ENCODE data around the gene GPN2.
A peak's percentile ranks its signal among the peaks of the same experiment; 100 is the strongest.
"Not testable (repeated sequence)": the region's sequence is repeated elsewhere in the genome, so short reads cannot be mapped to it uniquely, and the experiment has no call there.

Gene GPN2

DNA sequence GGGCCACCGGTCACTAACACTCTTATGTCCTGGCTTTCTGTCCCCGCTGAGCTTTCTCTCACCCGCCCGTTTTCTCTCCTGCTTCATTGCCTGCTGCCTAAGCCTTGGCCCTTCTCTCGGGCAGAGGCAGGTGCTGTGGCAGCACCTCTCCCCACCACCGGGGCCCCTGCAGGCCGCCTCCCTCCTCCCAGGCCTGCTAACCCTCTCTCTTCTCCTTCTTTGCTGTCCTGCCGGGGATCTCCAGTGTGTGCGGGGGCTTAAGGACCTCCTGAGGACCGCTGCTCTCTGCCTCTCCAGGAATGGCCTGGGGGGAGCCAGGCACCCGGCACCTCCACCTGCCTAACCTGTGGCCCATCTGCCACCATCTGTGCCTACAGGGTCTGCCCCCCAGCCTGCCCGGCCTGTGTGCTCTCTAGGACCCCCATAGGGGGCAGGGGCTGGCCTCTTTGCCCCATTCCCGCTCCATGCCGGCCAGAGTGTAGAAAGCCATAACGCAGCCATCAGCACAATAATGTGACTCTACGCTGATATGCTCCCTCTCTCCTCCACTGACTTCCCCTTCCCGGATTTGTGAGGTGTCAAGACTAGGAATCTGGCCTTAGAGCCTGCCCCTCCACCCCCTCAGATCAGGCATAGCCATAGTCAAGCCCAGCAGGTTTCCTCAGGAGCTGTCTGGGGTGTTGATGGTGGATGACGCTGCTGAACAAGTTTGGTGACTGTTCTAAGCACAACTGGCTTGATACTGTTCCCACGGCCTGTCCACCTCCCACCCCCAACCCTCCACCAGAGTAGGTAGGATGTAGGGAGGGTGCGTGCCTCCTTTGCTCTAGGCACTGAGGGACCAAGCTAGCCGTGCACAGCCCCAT, 33.2 kb downstream of the GPN2 start:
- no peak for DNase-seq

DNA sequence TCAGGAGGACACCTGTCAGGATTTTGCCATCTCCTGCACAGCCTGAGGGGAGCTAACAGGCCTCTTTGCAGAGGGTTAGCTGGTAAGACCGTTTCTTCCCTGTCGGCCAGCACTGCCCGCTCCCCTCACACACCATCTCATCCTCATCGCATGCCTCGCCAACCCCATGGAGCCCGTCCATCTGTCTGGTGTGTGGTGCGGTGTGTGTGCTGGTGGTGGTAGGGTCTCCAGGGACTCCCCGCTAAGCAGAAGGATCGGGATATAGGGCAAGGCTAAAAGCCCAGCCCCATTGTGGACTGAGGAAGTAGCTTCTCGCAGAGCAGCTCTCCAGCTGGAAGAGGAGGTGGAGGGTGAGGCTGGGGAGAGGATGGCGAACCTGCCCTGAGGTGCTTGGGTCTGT, 33.9 kb downstream of the GPN2 start:
- DNase-seq: no peak

DNA sequence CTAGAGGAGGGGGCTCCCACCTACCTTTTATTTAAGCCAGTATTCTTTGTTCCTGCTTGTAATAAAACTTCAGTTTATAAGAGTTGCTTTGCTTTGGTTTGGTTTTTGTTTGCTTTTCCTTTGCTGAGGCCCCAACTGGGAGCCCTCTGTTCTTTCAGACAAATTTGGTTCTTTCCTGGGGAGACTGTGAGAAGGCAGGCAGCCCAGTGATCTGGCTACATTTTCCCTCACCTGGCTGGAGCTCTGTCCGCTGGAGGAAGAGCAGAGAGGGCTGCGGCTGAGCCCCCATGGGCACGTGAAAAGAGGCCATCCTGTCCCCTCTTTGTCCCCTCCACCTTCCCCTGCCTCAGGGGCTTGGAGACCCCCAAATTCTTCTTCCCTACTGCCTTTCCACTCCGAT, 34.4 kb downstream of the GPN2 start:
- DNase-seq: no peak

DNA sequence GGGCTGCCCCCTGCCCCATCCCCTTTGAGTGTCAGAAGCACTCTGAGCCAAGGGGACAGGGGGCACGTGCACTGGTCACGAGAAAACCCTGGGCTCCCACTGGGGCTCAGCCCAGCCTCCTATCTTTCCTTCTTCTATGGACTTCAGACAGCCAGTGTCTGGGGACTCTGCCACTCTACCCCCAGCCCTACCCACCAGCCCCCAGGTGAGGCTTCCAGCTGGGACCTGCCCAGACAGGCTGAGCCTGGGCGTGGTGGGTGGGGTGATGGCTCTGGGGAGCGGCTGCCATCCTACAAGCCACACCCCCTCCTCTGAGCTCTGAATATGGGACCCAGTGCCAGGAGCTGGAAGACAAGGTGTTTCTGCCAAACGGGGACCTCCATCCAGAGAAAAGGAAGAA, 35.2 kb downstream of the GPN2 start:
- DNase-seq: peak; percentile 50

DNA sequence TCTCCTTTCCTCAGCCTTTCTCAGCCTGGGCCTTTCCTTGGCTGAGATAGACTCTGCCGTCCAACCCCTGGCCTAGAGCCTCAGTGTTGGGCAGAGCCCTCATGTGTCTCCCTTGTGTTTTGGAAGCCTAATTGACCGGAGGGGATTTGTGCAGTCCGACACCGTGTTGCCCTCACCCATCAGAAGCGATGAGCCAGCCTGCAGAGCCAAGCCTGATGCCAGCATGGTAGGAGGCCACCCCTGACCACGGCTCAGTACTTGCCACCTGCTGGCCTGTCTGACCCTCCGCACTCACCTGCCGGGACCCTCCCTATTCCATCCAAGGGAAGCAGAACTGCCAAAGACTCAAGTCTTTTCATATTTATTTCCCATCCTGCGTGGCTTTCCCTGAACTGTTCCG, 36.5 kb downstream of the GPN2 start:
- no peak for DNase-seq

DNA sequence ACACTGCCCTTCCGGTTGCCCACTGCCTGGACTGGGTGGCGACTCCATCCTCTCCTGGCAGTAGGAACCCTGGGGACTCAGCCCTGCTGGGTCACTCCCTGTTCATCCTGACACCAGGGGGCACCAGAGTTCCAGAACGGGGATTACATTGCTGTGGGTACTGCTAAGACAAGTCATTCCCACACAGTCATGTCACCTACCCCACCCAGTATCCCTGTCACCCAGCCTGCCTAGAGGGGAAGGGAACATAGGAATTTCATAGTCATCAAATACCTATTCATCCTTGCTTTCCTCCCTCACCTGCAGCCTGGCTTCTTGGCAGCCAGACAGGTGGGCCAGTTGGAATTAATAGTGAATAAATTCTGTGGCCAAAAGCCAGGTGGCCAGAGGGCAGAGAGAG, 36.9 kb downstream of the GPN2 start:
- peak; percentile 57 for DNase-seq

DNA sequence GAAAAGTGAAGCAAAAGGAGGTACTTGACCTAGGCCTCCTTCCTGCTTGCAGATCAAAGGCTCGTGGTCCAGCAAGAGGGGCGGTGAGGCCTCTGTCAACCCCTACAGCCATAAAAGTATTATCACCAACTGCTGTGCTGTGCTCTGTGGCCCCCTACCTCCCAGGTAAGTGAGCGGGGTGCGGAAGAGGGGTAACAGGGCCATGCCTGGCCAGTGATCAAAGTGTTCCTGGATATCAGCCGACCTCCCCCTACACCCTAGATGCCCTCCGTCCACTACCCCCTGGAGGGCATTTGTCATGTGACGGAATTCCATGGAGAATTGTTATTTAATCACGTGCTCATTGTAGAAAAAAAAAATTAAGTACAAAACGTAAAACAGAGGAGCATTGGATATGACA, 37.4 kb downstream of the GPN2 start:
- DNase-seq: no peak

DNA sequence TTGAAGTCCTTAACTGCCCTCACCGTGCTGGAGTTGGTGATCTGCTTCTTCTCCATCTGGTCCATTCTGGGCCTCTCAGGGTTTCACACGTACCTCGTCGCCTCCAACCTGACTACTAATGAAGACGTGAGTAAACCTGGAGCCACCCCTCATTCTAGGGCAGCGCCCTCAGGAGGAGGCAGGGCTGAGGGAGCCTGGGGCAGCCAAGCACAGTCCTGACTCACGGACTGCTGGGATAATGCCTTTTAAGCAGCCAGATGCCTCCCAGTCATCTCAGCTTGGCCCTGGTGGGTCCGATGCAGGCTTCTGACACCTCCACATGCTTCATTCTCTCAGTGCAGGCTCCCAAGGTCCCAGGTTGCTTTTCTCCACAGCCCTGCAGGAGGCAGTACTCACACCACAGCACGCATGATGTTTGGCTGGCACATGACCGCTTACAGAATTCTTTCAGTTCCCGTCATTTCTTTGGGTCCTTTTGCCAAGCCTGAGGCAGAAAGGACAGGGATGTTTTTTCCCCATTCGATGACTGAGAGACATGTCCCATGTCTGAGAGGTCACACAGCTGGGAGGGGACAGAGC, 38.9 kb downstream of the GPN2 start:
- no peak for DNase-seq

DNA sequence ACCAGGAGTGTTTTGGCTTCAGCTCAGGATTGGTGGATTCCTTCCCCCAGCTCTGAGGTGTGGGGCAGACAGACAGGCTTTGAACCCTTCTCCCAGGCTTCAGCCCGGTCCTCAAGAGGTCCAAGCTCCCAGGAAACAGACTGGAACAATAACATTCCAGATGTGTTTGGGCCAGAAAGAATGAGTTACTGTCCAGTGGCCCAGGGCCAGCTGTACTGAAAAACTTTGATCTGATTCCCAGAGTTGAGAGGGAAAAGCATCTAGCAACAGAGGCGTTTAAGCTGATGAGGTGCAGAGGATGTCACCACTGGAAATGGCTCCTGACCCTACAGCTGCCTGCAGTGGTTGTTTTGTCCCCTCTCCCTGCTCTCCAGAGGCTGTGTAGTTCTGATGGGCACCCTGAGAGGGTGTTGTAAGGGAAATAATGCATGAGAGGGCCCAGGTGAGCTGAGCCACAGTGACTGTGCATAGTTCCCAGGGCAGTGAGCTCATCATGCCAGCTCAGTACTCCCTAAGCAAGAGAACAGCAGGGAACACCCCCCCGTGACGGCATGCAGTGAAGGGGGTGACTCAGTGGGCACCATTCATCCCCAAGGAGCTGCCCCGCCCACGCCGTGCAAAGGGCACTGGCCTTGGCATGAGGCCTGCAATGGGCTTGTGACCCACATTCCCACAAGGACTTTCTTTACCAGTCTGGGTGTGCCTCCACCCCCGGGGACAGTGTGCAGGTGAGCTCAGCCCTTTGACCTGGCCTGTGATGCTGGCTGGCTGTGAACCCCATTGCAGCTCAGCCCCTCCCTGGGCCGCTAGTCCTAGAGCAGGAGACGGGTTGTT, 40.9 kb downstream of the GPN2 start:
- no peak for DNase-seq

DNA sequence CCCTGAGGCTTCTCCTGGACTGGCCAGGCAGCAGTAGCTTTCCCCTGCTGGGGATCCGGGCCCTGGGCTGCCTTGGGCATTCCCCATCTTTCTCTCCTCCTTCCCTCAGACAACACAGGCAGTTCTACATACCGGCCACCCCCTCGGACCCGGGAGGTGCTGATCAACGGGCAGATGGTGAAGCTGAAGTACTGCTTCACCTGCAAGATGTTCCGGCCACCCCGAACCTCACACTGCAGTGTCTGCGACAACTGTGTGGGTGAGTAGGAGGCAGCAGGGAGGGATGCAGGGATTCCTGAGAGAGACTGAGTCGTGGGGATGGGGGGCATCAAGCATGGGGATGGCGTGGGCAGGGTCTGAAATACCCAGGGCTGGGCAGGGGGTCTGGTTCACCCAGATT, 41.6 kb downstream of the GPN2 start:
- DNase-seq: no peak

DNA sequence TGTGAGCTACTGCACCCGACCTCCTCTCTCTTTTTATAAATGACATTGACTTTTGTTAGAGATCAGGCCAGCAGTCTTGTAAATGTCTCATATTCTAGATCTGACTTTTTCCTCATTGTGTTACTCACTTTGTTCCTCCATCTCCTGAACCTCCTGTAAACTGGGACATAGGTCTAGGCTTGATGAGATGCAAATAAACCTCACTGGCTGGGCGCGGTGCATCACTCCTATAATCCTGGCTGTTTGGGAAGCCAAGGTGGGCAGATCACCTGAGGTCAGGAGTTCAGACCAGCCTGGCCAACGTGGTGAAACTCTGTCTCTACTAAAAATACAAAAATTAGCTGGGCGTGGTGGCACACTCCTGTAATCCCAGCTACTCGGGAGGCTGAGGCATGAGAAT, 42.3 kb downstream of the GPN2 start:
- not testable (repeated sequence) for DNase-seq

DNA sequence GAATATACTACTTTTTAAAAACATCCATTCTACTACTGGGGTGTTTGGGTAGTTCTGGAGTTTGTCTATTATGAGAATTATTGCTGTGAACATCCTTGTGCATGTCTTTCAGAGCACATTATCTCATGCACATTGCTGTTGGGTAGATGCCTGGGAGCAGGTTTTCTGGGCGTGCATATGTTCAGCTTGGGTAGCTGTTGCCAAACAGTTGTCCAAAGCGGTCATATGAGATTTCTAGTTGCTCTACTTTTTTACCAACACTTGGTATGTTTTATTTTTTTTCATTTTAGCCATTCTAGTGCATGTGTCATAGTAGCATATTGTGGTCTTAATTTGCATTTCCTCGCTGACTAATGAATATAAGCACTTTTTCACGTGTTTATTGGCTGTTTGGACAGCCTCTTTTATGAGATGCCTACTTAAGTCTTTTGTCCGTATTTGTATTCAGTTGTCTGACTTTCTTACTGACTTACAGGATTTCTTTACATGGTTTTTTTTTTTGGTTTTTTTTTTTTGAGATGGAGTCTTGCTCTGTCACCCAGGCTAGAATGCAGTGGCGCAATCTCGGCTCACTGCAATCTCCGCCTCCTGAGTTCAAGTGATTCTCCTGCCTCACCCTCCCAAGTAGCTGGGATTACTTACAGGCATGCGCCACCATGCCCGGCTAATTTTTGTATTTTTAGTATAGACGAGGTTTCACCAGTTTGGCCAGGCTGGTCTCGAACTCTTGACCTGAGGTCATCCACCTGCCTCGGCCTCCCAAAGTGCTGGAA, 45.5 kb downstream of the GPN2 start:
- no peak for DNase-seq

DNA sequence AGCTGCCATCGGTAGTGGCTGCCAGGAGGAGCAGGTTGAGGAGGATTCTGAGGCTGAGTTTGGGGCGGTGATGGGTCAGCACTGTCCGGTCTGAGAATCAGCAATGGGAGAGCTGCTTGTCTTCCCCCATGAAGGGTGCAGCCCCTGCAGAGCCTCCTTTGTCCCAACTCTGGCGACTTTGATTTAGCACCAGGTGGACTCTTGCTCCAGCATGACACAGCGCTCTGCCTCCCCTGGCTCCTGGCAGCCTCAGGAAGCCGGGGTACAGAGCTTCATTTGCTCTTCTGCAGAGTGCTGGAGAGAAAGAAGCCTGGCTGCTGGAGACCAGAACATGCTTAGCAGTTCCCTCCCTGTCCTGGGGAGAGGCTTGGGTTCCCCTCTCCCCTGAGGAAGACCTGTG, 50.3 kb downstream of the GPN2 start:
- DNase-seq: no peak

DNA sequence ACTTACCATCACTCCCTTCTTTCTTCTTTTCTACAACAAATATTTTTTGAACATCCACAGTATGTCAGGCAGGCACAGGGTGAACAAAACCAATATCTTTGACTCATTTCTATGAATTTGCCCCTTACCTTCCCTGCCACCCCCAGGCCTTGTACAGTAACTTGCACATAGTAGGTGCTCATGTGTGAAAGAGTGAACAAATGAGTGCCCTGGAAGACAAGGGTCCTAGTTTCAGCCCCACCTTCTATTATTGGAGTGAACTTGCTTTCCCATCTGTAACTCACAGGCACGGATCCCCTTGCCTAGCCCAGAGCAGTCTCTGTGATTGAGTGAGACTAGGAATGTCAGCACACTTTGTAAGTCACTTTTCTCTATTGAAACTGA, 50.8 kb downstream of the GPN2 start:
- no peak for DNase-seq

DNA sequence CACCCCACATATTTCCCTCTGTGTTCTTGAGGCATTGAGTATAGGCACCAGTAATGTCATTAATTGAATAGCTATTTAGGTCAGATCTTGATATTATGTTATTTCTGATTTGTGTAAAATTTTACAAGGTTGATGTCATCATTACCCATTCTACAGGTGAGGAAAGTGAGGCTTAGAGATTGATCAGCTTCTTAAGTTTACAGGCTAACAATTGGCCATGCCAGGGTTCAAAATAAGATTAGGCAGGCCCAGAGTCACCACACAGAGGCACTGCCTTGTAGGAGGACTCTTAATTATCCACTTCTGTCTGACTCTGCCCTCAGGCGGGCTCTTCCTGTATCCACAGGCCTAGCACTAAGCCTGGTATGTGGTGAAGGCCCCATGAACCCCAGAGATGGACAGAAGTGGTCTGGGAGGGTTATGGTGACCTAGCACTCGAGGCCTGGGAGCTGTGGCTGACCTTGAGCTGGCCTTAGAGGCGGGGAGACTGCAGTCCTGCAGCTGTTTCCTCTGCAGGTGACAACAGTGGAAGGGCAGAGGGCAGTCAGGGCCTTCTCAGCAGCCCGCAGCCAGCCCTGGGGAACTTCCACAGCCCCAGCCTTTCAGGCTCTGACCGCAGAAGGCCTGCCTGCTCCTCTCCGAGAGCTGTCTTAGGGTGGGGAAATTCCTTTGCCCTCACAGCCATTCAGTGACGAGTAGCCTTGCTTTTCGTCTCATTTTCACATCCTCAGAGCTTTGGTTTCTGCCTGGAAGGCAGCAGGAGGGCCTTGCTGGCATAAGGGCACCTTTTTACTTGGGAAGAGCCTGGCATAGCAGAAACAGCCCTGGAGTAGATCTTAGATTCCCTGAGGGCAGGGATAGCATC, 51.4 kb downstream of the GPN2 start:
- no peak for DNase-seq

DNA sequence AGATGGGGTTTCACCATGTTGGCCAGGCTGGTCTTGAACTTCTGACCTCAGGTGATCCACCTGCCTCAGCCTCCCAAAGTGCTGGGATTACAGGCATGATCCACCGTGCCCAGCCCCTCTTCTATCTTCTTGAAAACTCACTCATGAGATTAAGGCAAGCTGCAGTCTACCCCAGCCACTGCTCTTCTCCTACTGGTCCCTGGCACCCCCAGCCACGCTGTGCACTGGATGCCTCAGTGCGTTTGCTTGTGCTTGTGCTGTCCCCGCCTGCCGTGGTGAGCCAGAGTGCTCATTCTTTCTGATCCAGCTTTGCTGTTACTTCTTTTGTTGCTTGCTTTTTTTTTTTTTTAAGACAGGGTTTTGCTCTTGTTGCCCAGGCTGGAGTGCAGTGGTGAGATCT, 52.4 kb downstream of the GPN2 start:
- DNase-seq: not testable (repeated sequence)

DNA sequence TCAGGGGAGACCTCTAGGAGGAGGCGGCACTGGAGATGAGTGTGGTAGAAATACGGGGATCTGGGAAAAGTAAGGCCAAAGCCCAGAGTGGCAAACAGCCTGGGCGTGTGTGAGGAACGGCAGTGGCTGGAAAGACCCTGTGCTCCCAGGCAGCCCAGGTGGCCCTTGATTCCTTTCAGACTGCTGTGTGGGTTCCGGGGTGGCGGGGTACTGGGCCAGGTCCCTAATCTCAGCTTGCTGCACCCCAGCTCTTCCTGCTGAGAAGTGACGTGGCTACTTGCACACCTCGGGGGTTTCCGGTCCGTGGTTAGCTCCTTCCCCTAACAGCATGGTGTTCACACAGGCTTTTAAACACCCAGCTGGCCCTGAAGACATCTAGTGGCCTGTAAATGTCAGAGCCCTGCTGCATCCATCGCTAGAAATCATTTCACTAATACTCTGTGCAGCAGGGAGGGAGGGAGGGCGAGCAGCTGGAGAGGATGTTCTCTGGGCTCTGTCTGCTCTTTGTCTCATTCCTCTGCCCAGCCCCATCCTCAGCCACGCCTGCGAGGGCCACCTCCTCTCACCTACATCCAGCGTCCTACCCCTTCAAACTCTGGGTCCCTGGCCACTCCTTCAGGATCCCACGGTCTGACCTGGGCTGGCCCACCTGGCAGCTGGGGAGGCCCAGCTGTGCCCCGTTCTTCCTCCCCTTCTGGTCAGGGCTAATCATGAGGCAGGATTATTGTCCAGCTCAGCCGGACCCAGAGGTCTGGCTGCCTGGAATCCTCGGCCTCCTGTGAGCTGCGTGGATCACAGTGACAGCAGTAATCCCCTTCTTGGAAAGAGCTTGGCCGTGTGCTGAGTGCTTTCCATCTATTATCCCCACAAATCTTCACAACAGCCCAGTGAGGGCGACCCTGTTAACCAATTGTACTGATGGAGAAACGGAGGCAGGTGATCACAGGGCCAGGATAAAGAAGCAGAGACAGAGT, 56.4 kb downstream of the GPN2 start:
- no peak for DNase-seq

DNA sequence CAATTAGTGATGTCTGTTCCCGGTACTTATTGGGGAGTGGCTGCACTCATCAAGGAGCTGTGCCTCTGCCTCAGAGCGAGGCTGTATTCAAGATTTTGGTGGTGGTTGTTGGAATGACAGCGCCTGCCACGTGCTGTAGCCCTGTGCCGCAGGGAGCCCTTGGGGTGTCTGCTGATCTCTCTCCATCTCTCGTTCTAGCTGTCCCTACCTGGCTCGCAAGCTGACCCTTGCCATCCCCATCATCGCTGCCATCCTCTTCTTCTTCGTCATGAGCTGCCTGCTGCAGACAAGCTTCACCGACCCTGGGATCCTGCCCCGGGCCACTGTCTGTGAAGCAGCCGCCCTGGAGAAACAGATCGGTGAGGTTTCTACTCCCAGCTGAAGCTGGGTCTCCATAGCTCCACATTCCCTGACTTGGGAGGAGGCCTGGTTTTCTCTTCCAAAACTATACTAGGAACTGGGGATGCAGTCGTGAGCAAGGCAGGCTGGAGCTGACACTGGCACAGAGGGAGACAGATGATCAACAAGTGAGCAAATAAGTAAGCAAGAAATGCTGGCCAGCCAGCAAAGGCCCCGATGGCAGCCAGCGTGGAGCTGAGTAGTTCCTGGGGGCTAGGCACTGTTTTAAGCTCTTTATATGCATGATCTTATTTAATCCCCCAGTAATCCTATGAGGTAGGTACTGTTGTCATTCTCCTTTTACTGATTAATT, 57.7 kb downstream of the GPN2 start:
- no peak for DNase-seq

DNA sequence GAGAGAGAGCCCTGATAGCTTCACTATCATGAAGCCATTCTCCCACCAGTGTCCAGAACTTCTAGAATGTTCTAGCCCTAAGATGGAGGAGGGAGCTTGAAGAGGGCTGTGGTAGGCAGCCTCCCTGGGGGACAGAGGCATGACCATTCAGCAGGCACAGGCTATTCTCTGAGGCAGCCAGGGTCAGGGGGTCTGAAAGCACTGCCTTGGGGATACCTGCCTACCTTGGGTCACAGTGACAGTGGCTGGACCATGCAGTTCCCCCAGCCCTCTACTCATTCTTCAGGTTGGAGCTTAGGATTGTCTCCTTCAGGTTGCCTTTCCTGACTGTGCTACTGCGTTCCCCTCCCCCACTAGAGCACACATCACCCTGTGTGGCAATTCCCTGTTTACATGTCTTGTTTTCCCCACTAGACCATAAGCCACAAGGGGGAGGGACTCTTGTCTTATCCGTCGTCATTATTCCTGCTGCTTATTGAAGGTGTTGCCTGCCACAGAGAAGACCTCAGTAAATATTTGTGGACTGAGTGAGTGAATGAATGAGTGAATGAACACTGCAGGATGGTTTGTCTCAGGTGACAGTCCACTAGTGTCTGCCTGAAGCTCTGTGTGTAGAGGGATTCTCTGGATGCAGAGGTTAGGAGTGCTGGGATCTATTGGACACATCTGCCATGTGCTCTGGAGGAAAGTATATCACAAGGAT, 58.4 kb downstream of the GPN2 start:
- DNase-seq: no peak

DNA sequence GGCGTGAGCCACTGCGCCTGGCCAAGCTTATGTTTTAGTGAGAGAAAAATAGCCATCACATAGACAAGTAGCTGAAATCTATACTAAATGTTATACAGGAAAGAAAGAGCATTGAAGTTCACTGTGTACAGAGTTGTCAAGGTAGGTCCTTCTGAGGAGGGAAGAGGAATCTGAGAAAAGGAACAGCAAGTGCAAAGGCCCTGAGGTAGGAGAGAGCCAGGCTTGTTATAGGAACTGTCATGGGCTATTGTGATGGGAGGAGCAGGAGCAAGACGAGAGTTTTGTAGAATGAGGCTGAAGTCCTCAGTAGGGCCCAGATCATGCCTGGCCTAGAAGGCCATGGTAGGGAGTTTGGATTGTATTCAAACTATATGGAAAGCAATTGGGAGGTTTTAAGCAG, 59.0 kb downstream of the GPN2 start:
- no peak for DNase-seq

Measured in NCI-H1105 treated with DMSO at 0.1 percent for 48 hours (cell line).